ENCODE measurements around the gene GNAI1.

DNA sequence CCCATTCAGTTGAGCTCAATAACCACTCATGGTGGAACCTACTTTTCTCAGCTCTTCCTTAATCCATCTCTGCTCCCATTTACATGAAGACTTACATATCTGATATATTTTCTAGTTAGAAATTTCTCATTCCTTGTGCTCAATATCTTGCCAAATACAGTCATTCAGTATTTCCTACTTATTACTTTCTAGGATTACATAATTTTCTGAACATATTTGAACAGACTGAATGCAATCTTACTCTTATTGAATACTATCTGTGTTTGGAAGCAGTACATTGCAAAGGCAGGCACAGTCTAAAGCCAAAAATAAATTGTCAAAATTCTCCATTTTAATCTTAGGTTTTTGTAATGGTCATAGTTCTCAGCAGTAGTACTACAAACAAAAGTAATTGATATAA, 126.0 kb downstream of the GNAI1 start:
- TF ChIP-seq CTCF (IDR thresholded peaks at IDR 0.05; ENCODE audit: low read depth, low read length, poor library complexity, severe bottlenecking) (no peak), EZH2phosphoT487 (IDR thresholded peaks at IDR 0.05; ENCODE audit: borderline replicate concordance, low read length) (no peak)
